ENCODE data around the gene ANXA4. TPM values are rescaled to one million over a fixed set of nuclear protein-coding genes. Genes with fewer than 3 reads are reported as not detected.

ANXA4 gene
- total RNA-seq, 1 donor from 2014 or later = 250 TPM

DNA sequence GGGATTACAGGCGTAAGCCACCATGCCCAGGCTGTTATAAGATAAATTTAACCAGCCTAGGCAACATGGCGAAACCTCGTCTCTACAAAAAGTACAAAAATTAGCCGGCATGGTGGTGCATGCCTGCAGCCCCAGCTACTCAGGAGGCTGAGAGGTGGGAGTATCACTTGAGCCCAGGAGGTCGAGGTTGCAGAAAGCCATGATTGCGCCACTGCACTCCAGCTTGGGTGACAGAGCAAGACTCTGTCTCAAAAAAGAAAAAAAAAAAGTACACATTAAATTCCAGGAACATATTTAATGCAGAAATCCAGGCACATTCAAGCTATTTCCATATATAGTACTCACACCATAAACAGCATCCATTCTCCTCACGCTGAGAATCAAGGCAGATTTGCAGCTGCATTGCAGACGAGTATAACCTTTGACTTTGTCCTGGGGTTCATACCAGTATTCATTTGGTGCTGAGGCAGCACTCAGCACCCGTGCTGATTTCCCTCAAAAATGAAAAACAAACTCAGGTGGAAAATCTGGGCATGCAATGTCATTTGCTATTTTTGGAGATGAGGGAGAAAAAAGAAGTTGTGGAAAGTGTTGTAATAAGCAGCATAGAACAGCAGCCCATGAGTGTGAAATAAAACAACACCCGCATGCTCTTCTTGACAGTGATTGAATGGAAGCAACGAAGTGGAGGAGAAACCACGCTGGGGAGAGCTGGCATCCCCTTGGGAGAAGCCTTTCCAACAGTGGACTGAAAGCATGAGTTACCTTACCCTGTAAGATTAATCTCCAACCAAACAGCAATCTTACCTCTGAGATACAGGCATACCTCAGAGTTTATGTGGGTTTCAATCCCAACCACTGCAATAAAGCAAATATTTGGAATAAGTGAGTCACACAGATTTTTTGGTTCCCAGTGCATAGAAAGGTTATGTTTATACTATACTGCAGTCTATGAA, 46.8 kb upstream of the ANXA4 start:
- TF ChIP-seq, protein P1, sequence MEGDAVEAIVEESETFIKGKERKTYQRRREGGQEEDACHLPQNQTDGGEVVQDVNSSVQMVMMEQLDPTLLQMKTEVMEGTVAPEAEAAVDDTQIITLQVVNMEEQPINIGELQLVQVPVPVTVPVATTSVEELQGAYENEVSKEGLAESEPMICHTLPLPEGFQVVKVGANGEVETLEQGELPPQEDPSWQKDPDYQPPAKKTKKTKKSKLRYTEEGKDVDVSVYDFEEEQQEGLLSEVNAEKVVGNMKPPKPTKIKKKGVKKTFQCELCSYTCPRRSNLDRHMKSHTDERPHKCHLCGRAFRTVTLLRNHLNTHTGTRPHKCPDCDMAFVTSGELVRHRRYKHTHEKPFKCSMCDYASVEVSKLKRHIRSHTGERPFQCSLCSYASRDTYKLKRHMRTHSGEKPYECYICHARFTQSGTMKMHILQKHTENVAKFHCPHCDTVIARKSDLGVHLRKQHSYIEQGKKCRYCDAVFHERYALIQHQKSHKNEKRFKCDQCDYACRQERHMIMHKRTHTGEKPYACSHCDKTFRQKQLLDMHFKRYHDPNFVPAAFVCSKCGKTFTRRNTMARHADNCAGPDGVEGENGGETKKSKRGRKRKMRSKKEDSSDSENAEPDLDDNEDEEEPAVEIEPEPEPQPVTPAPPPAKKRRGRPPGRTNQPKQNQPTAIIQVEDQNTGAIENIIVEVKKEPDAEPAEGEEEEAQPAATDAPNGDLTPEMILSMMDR (IDR thresholded peaks at IDR 0.05; ENCODE audit: unreplicated experiment) = no peak

DNA sequence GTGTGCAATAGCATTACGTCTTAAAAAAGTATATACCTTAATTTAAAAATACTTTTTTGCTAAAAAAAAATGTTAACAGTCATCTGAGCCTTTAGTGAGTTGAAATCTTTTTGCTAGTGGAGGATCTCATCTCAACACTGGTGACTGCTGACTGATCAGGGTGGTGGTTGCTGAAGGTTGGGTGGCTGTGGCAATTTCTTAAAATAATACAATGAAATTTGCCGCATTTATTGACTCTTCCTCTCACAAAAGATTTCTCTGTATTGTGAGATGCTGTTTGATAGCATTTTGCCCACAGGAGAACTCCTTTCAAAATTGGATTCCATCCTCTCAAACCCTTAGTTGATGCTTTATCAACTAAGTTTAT, 46.1 kb upstream of the ANXA4 start:
- Mint-ChIP-seq H3K36me3 (ENCODE audit: insufficient read depth) (no peaks in the 10 kb centered on the region), H3K27me3 (peaks cover 9% of the 10 kb centered on the region), H3K4me1 (ENCODE audit: low read depth) (peaks cover 6% of the 10 kb centered on the region), H3K9me3 (ENCODE audit: low read depth) (no peaks in the 10 kb centered on the region), H3K27ac (no peak overlapping the region), H3K4me3 (ENCODE audit: low read depth) (no peak overlapping the region)
- TF ChIP-seq, protein P1 (IDR thresholded peaks at IDR 0.05; ENCODE audit: unreplicated experiment) = no peak
- no peak for DNase-seq (ENCODE audit: low spot score, unreplicated experiment)

More for the DNA sequence above, 46.8 kb upstream of the ANXA4 start:
- H3K27me3 Mint-ChIP-seq = peaks cover 9% of the 10 kb centered on the region
- no peak overlapping the region for H3K27ac Mint-ChIP-seq
- peaks cover 6% of the 10 kb centered on the region for H3K4me1 Mint-ChIP-seq (ENCODE audit: low read depth)
- no peak for DNase-seq (ENCODE audit: low spot score, unreplicated experiment)
- no peak overlapping the region for H3K4me3 Mint-ChIP-seq (ENCODE audit: low read depth)
- no peaks in the 10 kb centered on the region for H3K36me3 Mint-ChIP-seq (ENCODE audit: insufficient read depth)
- no peaks in the 10 kb centered on the region for H3K9me3 Mint-ChIP-seq (ENCODE audit: low read depth)

DNA sequence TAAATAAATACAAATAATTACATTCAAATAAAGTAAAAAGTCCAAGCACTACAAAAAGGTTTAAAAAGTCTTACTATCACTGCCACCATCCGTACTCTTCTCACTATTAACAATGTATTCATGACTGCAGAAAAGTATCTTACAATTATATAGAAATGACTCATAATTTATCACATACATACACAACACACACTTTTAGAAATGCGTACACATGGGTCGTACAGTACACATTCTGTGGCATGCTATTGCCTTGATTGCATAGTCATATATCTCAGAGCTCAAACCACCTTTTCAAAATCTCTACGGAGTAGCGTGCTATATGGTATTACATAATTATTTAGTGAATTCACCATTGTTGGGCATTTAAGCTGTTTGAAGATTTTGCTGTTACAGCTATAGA, 41.6 kb upstream of the ANXA4 start:
- Mint-ChIP-seq H3K27ac (no peak overlapping the region), H3K27me3 (peaks cover 9% of the 10 kb centered on the region), H3K4me1 (ENCODE audit: low read depth) (peaks cover 2% of the 10 kb centered on the region), H3K4me3 (ENCODE audit: low read depth) (no peak overlapping the region), H3K9me3 (ENCODE audit: low read depth) (no peaks in the 10 kb centered on the region), H3K36me3 (ENCODE audit: insufficient read depth) (no peaks in the 10 kb centered on the region)
- TF ChIP-seq, protein P1 (IDR thresholded peaks at IDR 0.05; ENCODE audit: unreplicated experiment) = no peak
- no peak for DNase-seq (ENCODE audit: low spot score, unreplicated experiment)

DNA sequence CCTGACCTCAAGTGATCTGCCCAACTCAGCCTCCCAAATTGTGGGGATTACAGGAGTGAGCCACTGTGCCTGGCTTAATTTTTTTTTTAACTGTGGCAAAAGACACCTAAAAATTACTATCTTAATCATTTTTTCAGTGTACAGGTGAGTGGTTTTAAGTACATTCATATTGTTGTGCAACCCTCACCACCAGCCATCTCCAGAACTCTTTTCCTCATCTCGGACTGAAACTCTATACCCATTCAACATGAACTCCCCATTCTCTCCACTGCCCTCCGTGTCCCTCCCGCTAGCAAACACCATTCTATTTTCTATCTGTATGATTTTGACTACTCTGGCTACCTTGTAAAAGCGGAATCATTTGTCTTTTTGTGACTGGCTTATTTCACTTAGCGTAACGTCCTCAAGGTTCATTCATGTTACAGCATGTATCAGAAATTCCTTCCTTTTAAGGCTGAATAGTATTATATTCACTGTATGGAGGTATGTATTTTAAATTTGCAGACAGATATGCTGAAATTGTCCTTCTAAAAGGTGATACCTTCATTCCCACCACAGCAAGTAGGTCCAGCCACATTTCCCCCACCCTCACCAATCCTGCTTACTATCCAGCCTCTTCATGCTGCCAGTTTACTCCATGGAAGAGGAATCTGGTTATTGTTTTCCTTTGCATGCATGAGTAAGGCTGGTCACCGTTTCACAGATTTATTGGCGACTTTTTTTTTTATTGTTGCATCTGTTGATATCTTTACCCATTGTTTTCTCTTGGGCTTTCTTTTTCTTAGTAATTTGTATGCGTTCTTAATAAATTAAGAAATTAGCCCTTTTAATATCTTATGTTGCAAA, 40.6 kb upstream of the ANXA4 start:
- H3K27me3 Mint-ChIP-seq = peaks cover 6% of the 10 kb centered on the region
- no peak for DNase-seq (ENCODE audit: low spot score, unreplicated experiment)
- no peaks in the 10 kb centered on the region for H3K36me3 Mint-ChIP-seq (ENCODE audit: insufficient read depth)
- no peaks in the 10 kb centered on the region for H3K9me3 Mint-ChIP-seq (ENCODE audit: low read depth)
- no peak overlapping the region for H3K4me3 Mint-ChIP-seq (ENCODE audit: low read depth)
- no peak overlapping the region for H3K27ac Mint-ChIP-seq
- no peaks in the 10 kb centered on the region for H3K4me1 Mint-ChIP-seq (ENCODE audit: low read depth)
- TF ChIP-seq, protein P1 (IDR thresholded peaks at IDR 0.05; ENCODE audit: unreplicated experiment) = no peak

DNA sequence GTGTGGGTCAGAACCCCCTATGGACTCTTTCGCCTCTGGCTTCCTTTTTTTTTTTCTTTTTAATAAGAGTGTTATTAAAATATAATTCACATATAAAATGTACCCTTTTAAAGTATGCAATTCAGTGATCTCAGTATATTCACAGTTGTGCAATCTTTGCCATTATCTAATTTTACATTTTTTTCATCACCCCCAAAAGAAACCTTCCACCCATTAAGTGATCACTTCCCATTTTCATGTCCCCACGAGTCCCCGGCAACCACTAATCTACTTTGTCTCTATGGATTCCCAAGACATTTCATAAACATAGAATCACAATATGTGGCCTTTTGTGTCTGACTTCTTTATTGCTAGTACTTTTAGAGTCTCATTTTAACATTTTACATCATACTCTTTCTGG, 38.7 kb upstream of the ANXA4 start:
- Mint-ChIP-seq H3K4me3 (ENCODE audit: low read depth) (no peak overlapping the region), H3K27me3 (peaks cover 6% of the 10 kb centered on the region), H3K27ac (no peak overlapping the region), H3K4me1 (ENCODE audit: low read depth) (no peaks in the 10 kb centered on the region), H3K36me3 (ENCODE audit: insufficient read depth) (no peaks in the 10 kb centered on the region), H3K9me3 (ENCODE audit: low read depth) (no peaks in the 10 kb centered on the region)
- TF ChIP-seq, protein P1 (IDR thresholded peaks at IDR 0.05; ENCODE audit: unreplicated experiment) = no peak
- no peak for DNase-seq (ENCODE audit: low spot score, unreplicated experiment)
